ENCODE data around the gene SLC22A5. TPM values are rescaled to one million over a fixed set of nuclear protein-coding genes. Genes with fewer than 3 reads are reported as not detected.

The SLC22A5 gene
- total and polyA plus RNA-seq, 10 of the 15 experiments (the other 5 are each of a cell fraction or from before 2014, with no cell fraction given), result 1.1 to 4.4 (median 2.3) TPM

GRCh38 chr5:132358775-132359174, 10.7 kb upstream of the SLC22A5 start (continued):
- TF ChIP-seq, protein P1, sequence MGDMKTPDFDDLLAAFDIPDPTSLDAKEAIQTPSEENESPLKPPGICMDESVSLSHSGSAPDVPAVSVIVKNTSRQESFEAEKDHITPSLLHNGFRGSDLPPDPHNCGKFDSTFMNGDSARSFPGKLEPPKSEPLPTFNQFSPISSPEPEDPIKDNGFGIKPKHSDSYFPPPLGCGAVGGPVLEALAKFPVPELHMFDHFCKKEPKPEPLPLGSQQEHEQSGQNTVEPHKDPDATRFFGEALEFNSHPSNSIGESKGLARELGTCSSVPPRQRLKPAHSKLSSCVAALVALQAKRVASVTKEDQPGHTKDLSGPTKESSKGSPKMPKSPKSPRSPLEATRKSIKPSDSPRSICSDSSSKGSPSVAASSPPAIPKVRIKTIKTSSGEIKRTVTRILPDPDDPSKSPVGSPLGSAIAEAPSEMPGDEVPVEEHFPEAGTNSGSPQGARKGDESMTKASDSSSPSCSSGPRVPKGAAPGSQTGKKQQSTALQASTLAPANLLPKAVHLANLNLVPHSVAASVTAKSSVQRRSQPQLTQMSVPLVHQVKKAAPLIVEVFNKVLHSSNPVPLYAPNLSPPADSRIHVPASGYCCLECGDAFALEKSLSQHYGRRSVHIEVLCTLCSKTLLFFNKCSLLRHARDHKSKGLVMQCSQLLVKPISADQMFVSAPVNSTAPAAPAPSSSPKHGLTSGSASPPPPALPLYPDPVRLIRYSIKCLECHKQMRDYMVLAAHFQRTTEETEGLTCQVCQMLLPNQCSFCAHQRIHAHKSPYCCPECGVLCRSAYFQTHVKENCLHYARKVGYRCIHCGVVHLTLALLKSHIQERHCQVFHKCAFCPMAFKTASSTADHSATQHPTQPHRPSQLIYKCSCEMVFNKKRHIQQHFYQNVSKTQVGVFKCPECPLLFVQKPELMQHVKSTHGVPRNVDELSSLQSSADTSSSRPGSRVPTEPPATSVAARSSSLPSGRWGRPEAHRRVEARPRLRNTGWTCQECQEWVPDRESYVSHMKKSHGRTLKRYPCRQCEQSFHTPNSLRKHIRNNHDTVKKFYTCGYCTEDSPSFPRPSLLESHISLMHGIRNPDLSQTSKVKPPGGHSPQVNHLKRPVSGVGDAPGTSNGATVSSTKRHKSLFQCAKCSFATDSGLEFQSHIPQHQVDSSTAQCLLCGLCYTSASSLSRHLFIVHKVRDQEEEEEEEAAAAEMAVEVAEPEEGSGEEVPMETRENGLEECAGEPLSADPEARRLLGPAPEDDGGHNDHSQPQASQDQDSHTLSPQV (IDR thresholded peaks at IDR 0.05), result no peak
- no peak for TF ChIP-seq NFYA (IDR thresholded peaks at IDR 0.05; ENCODE audit: borderline replicate concordance, low read depth, low read length)
- no peak for TF ChIP-seq BCLAF1 (IDR thresholded peaks at IDR 0.05)
- TF ChIP-seq, protein P2, sequence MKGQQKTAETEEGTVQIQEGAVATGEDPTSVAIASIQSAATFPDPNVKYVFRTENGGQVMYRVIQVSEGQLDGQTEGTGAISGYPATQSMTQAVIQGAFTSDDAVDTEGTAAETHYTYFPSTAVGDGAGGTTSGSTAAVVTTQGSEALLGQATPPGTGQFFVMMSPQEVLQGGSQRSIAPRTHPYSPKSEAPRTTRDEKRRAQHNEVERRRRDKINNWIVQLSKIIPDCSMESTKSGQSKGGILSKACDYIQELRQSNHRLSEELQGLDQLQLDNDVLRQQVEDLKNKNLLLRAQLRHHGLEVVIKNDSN (IDR thresholded peaks at IDR 0.05; ENCODE audit: borderline replicate concordance, extremely low read length, insufficient read depth, low read depth, low read length), result no peak
- no peak for TF ChIP-seq RUNX3 (IDR thresholded peaks at IDR 0.05; ENCODE audit: low read length)
- no peak for TF ChIP-seq ASH2L (IDR thresholded peaks at IDR 0.05; ENCODE audit: borderline replicate concordance, low read depth)

Data from GM12878 (cell line).